HG03159 (cell line): ENCODE data around the gene MEFV.
"Not testable (repeated sequence)": the region's sequence is repeated elsewhere in the genome, so short reads cannot be mapped to it uniquely, and the experiment has no call there.

ENCODE experiments used
- ATAC-seq: cut with Tn5 transposase; IDR thresholded peaks from one replicate; pipeline ENCODE4 v1.9.1; 2021; ENCODE audit warnings: mild to moderate bottlenecking, moderate library complexity; ENCODE audit not compliant: unreplicated experiment

Gene MEFV

GRCh38 chr16:3256146-3256865 lies at the start of gene MEFV:
Gene MEFV (minus strand): TSS chr16:3256633. CDS start chr16:3256587, 46 bp downstream.
- no peak for ATAC-seq

GRCh38 chr16:3306078-3306477 lies 49.6 kb upstream of the MEFV start:
- ATAC-seq = no peak

GRCh38 chr16:3305109-3306068 lies 49.0 kb upstream of the MEFV start, which contains the start of the genes TIGD7 and ZNF75A:
Gene TIGD7 (minus strand): TSS chr16:3305430. CDS start chr16:3300614, 4,816 bp downstream.
Gene ZNF75A (plus strand): TSS chr16:3305497. CDS start chr16:3308429, 2,932 bp downstream.
- ATAC-seq = peak; percentile 92

GRCh38 chr16:3304370-3304769 lies 47.9 kb upstream of the MEFV start:
- ATAC-seq = no peak

- ATAC-seq = no peak
Observed at GRCh38 chr16:3295783-3296182, 39.4 kb upstream of the MEFV start.

- no peak for ATAC-seq
Observed at GRCh38 chr16:3295209-3295608, 38.8 kb upstream of the MEFV start.

- no peak for ATAC-seq
Observed at GRCh38 chr16:3292604-3293003, 36.2 kb upstream of the MEFV start.

- ATAC-seq = no peak
Observed at GRCh38 chr16:3289998-3290673, 33.7 kb upstream of the MEFV start.

GRCh38 chr16:3285131-3285530 lies 28.7 kb upstream of the MEFV start:
- no peak for ATAC-seq

GRCh38 chr16:3283543-3284447 lies 27.4 kb upstream of the MEFV start:
- ATAC-seq = peak; percentile 21

GRCh38 chr16:3282730-3283542 lies 26.5 kb upstream of the MEFV start, which contains the start of gene ZNF263:
Gene ZNF263 (plus strand): TSS chr16:3283491. CDS start chr16:3283819, 328 bp downstream.
- ATAC-seq = peak; percentile 81

- peak; percentile 25 for ATAC-seq
Observed at GRCh38 chr16:3282103-3282729, 25.8 kb upstream of the MEFV start.

- ATAC-seq = no peak
Observed at GRCh38 chr16:3281222-3281820, 24.9 kb upstream of the MEFV start.

GRCh38 chr16:3276679-3277078 lies 20.2 kb upstream of the MEFV start:
- ATAC-seq = no peak

- no peak for ATAC-seq
Observed at GRCh38 chr16:3274947-3275346, 18.5 kb upstream of the MEFV start.

GRCh38 chr16:3274490-3274889 lies 18.1 kb upstream of the MEFV start:
- ATAC-seq = no peak

GRCh38 chr16:3271281-3271680 lies 14.8 kb upstream of the MEFV start:
- ATAC-seq = not testable (repeated sequence)

- ATAC-seq = not testable (repeated sequence)
Observed at GRCh38 chr16:3270718-3271117, 14.3 kb upstream of the MEFV start.
